ENCODE data around the gene ARL11.

The ARL11 gene

DNA sequence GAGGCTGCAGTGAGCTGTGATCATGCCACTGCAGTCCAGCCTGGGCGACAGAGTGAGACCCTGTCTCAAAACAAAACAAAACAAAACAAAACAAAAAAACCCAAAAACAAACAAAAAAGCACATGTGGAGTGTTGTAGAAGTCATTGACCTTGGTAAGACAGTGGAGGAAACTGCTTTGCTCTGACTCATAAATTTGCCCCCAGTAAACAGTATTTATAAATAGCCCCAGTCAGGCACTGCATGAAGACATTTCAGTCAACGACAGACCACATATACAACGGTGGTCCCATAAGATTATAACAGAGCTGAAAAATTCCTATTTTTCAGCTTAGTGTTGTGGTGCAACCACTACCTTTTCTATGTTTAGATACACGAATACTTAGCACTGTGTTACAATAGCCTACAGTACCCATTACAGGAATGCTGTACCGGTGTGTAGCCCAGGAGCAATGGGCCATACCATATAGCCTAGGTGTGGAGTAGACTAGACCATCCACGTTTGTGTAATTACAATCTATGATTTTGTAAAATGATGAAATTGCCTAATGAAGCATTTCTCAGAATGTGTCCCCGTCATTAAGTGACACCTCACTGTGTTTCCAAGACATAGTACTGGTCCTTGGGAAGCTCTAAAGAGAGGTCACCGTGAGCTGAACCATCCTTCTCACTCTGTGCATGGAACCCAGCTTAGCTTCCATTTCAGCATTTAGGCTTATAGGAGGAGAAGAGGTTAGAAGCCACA lies 1.1 kb downstream of the ARL11 start:
- DNase-seq (ENCODE audit: insufficient read length, low spot score): no peak
- TF ChIP-seq POLR2A (IDR thresholded peaks at IDR 0.05; ENCODE audit: low read depth, low read length): no peak
- no peak for FAIRE-seq

DNA sequence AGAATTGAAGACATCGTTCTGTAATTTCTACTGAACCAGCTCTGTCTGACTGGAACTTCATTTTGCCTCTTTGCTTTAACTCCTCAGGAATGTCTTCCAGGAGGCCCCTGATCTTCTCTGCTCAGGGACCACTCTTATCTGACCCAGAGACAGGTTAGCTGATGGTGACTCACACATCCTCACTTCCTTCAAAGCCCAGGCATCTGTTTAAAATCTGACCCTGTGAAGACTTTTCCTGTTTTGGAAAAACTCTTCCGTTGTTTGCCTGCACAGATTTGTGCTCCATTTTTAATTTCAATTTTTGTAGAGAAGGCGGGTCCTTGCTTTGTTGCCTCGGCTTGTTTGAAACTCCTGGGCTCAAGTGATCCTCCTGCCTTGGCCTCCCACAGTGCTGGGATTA lies 1.6 kb downstream of the ARL11 start:
- FAIRE-seq: no peak
- TF ChIP-seq POLR2A (IDR thresholded peaks at IDR 0.05; ENCODE audit: low read depth, low read length): no peak
- DNase-seq (ENCODE audit: insufficient read length, low spot score): no peak

GRCh38 chr13:49630580-49630979 lies 2.3 kb downstream of the ARL11 start:
- FAIRE-seq (no peak), DNase-seq (ENCODE audit: insufficient read length, low spot score) (no peak)
- no peak for TF ChIP-seq POLR2A (IDR thresholded peaks at IDR 0.05; ENCODE audit: low read depth, low read length)

GRCh38 chr13:49632156-49632555 lies 3.8 kb downstream of the ARL11 start:
- FAIRE-seq: no peak
- no peak for DNase-seq (ENCODE audit: insufficient read length, low spot score)
- TF ChIP-seq POLR2A (IDR thresholded peaks at IDR 0.05; ENCODE audit: low read depth, low read length): no peak

DNA sequence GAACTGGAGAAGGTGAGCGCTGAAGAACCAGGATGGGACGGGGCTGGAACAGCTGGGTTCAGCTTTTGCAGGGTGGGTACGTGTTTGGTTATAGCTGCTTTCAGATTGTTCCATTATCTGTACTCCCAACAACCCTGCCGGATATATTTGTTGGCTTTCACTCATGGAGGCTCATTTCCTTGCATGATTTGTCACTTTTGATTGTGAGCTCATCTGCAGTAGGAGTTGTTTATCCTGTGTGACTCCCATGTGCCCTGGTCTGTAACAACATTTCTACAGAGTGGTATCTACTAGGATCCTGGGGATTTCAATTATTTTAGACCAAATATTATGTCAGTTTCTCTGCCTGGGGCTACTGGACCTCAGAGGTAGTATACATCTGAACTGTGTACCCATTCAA lies 5.4 kb downstream of the ARL11 start:
- FAIRE-seq: no peak

GRCh38 chr13:49635599-49636433 lies 7.5 kb downstream of the ARL11 start:
- TF ChIP-seq POLR2A (IDR thresholded peaks at IDR 0.05; ENCODE audit: low read depth, low read length): no peak
- no peak for DNase-seq (ENCODE audit: insufficient read length, low spot score)
- FAIRE-seq: peak; percentile 71

More for the DNA sequence above, 5.4 kb downstream of the ARL11 start:
- DNase-seq (ENCODE audit: insufficient read length, low spot score): no peak
- no peak for TF ChIP-seq POLR2A (IDR thresholded peaks at IDR 0.05; ENCODE audit: low read depth, low read length)

DNA sequence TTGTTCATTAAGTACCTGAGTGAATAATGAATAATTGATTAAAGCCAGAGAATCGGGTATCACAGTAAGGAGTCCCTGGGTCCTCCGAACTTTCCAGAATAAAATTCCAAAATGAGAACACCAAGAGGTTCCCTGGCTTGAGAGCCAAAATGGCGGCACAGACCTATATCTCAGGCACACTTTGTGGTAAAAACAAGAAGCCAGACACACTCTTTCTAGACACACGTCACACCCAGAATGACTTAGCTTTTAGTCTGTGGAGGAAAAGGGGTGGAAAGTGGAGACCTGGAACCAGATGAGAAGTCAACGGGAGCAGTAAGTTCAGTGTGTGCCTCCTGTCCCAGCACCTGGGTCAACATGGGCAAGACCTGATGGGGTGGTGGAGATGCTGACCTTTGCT lies 8.4 kb downstream of the ARL11 start:
- TF ChIP-seq POLR2A (IDR thresholded peaks at IDR 0.05; ENCODE audit: low read depth, low read length): no peak
- FAIRE-seq: no peak
- no peak for DNase-seq (ENCODE audit: insufficient read length, low spot score)

- no peak for TF ChIP-seq POLR2A (IDR thresholded peaks at IDR 0.05; ENCODE audit: low read depth, low read length)
- DNase-seq (ENCODE audit: insufficient read length, low spot score) (no peak), FAIRE-seq (no peak)
These were observed 9.9 kb downstream of the ARL11 start for GRCh38 chr13:49638030-49638743.

DNA sequence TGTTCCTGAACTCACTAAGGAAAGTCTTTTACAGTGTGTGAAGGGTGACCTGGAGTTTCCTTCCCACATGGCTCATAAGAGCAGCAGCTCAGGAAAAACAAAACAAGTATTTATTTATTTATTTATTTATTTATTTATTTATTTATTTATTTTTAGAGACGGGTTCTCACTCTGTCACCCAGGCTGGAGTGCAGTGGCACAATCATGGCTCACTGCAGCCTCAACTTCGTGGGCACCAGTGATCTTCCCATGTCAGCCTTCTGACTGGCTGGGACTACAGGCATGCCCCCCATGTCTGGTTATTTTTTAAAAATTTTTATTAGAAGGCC lies 10.4 kb downstream of the ARL11 start:
- FAIRE-seq: no peak
- no peak for TF ChIP-seq POLR2A (IDR thresholded peaks at IDR 0.05; ENCODE audit: low read depth, low read length)
- DNase-seq (ENCODE audit: insufficient read length, low spot score): no peak

- no peak for TF ChIP-seq POLR2A (IDR thresholded peaks at IDR 0.05; ENCODE audit: low read depth, low read length)
- peak; percentile 39 for DNase-seq (ENCODE audit: insufficient read length, low spot score)
- FAIRE-seq: peak; percentile 78
These were observed 13.5 kb downstream of the ARL11 start for GRCh38 chr13:49641801-49642291.

DNA sequence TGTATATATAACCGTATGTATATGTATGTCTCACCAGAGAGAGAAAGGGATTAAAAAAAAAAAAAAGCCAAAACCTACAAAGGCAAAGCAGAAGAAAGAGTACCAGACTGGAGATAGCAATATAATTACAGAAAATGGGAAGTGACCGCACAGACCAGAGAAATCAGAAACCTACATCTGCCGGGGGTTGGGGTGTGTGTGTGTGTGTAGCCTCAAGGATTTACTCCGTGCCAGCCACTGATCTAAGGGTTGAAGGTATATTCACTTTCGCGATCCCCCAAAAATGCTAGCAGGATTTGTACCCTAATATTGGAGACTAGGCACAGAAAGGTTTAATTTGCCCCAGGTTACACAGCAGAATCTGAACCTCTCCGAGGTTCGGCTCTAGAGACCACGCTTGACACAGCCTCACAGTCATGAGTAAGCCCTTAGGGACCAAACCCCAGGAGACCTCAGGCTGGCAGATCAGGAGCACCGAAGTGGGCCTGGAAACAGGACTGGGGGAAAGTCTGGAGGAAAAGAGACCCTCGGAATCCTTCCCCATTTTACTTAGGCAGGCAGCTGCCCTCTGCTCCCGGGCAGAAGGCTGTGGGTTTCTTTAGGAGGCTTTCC lies 14.8 kb downstream of the ARL11 start:
- FAIRE-seq: no peak
- DNase-seq (ENCODE audit: insufficient read length, low spot score): no peak
- TF ChIP-seq POLR2A (IDR thresholded peaks at IDR 0.05; ENCODE audit: low read depth, low read length): no peak

DNA sequence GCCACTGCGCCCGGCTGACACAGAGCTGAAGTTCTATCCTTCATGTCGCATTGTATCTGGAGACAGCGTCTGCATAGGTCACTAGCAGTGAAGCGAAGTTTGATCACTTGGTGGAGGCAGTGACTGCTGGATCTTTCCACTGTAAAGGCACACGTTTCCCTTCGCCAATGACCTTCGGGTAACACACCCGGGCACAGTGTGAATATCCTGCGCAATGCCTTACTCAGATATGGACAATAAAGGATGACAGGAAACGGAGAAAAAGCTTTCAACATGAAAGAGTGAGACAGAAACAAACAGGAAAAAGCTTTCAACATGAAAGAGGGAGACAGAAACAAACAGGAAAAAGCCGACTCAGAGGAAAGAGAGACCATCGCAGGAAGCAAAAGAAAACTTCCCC lies 17.1 kb downstream of the ARL11 start:
- DNase-seq (ENCODE audit: insufficient read length, low spot score): no peak
- FAIRE-seq: no peak
- no peak for TF ChIP-seq POLR2A (IDR thresholded peaks at IDR 0.05; ENCODE audit: low read depth, low read length)

DNA sequence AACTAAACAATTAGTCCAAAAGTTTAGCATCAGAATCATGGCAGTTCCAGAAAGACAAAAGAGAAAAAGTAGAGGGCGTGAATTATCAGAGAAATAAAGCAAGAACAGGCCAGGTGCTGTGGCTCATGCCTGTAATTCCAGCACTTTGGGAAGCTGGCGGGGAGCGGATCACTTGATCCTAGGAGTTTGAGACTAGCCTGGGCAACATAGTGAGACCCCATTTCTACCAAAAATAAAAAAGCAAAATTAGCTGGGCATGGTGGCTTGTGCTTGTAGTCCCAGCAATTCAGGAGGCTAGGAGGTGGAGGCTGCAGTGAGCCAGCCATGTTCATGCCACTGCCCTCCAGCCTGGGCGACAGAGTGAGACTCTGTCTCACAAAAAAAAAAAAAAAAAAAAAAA lies 18.4 kb downstream of the ARL11 start:
- FAIRE-seq: no peak
- no peak for TF ChIP-seq POLR2A (IDR thresholded peaks at IDR 0.05; ENCODE audit: low read depth, low read length)
- DNase-seq (ENCODE audit: insufficient read length, low spot score): no peak
